Heart right ventricle (tissue), 16 donors: ENCODE data around the gene IDH2. TPM values are rescaled to one million over a fixed set of nuclear protein-coding genes. Genes with fewer than 3 reads are reported as not detected.
A peak's percentile ranks its signal among the peaks of the same experiment; 100 is the strongest.

Experiments used
- ATAC-seq, 8 donors: fragments of 200-7000 bp; cut with Tn5 transposase; one replicate each; pipeline ENCODE4 v1.9.1; 2020; ENCODE audit warnings: mild to moderate bottlenecking in 8 of 8, moderate library complexity in 8 of 8, moderate number of reproducible peaks in 1 of 8
- DNase-seq, 2 donors: peaks; one replicate each; pipeline ENCODE4 v3.0.0-alpha.2; 2020
- H3K27ac ChIP-seq, 10 donors: fragments of 200-600 bp; sonication (generic) in 2 of 10; one replicate each; pipeline versions ENCODE4 v1.5.0 to v1.8.0; 2020 to 2022; ENCODE audit warnings: mild to moderate bottlenecking in 3 of 10
- H3K27me3 ChIP-seq, 7 donors: fragments of 200-600 bp; one replicate each; pipeline ENCODE4 v1.8.0; 2021 to 2022; ENCODE audit warnings: mild to moderate bottlenecking in 2 of 7
- H3K36me3 ChIP-seq, 9 donors: fragments of 200-600 bp; sonication (generic) in 1 of 9; one replicate each; pipeline versions ENCODE4 v1.5.0 to v1.8.0; 2020 to 2022; ENCODE audit warnings: mild to moderate bottlenecking in 2 of 9
- H3K4me1 ChIP-seq, 9 donors: fragments of 200-600 bp; sonication (generic) in 1 of 9; one replicate each; pipeline versions ENCODE4 v1.5.0 to v1.8.0; 2020 to 2022; ENCODE audit warnings: mild to moderate bottlenecking in 4 of 9
- H3K4me3 ChIP-seq, 10 donors: fragments of 200-600 bp; sonication (generic) in 2 of 10; one replicate each; pipeline versions ENCODE4 v1.5.0 to v1.8.0; 2020 to 2022; ENCODE audit warnings: mild to moderate bottlenecking in 7 of 10, moderate library complexity in 2 of 10
- H3K9me3 ChIP-seq, 11 donors: fragments of 200-600 bp in 10 of 11; sonication (generic) in 2 of 11; one replicate each; pipeline versions ENCODE4 v1.5.0 to v1.8.0; 2013 to 2022; ENCODE audit warnings: mild to moderate bottlenecking in 2 of 11, control low read depth in 1 of 11, moderate library complexity in 1 of 11
- CTCF ChIP-seq, 9 donors: fragments of 200-600 bp; sonication (generic) in 2 of 9; IDR thresholded peaks; one replicate each; pipeline versions ENCODE4 v1.5.0 to v1.8.0; 2021 to 2022; ENCODE audit warnings: antibody characterized with exemption in 9 of 9, mild to moderate bottlenecking in 5 of 9, moderate library complexity in 1 of 9
- WGBS, 2 donors: extraction: QIAGEN DNeasy Blood & Tissue Kit; methylation state at CpG; one replicate each; pipeline ENCODE4 v1.1.7; 2013; ENCODE audit warnings: inconsistent platforms in 1 of 2; 5-methylcytosine and 5-hydroxymethylcytosine counted together
- intact Hi-C, 10 donors: fragments of 100-400 bp; cut with DNase I; formaldehyde crosslinking; loops; one replicate each; pipeline versions ENCODE4 v1.11.1 to v1.14.2; 2022
- polyA plus RNA-seq, 2 donors: library from polyadenylated mRNA; stranded (reverse); fragments of 200-250 nt; gene quantifications; one replicate each; pipeline ENCODE4 v1.2.3, GENCODE V29; 2013
- total RNA-seq, 10 donors: library from RNA; stranded (reverse); fragmentation: NEBNext Ultra II Directional in 3 of 10; extraction: Animal tissue kit (Norgen Biotek cat#: 25700) in 3 of 10; gene quantifications; one replicate each; pipeline versions ENCODE4 v1.2.1 to v1.2.4, GENCODE V29; 2021 to 2023
- donor health status: Arrhythmogenic right ventricular cardiomyopathy.
- donor health status: ischemic (EF 13 %, LVEDD 7.1; RV severe dilation, severe dysfunction).
- donor health status: healthy with polysubstance abuse.
- donor health status: DM: no; HTN: yes; CAD: no.
- donor health status: DM: no; HTN: no; CAD: no.
- donor health status: ischemic (EF 25% LVEDD 6.9; RV normal size, moderate dysfunction).
- donor health status: ischemic (EF 25% LVEDD 5.7; RV mildly dilated, moderate dysfunction).
- donor health status: healthy.
- donor health status: DM: yes; HTN: yes; CAD: no.
- donor health status: Ischemic cardiomyopathy.
- donor health status: ischemic (EF 35%, LVEDD 5.7; RV mildly dilated, moderate dysfunction).
- donor health status: nonischemic (EF 11% LVEDD 7.7; RV severe dilation, severe dysfunction).
- donor health status: DM: yes; HTN: yes; CAD: no.
- donor health status: PGD.
- donor health status: ischemic (EF 29% LVEDD 5.4; RV normal size, mild dysfunction).
- donor health status: nonischemic (EF 23%, LVEDD 6.1; RV moderate dilation, normal function).

IDH2 gene
- total and polyA plus RNA-seq, 12 donors = 279 to 1,135 (median 923) TPM

- H3K27me3 ChIP-seq = no peaks in the 10 kb centered on the region
- peaks cover 0 to 32% (median 18%) of the 10 kb centered on the region in 9 donors for H3K4me1 ChIP-seq
- H3K27ac ChIP-seq = no peak overlapping the region
- H3K9me3 ChIP-seq = no peaks in the 10 kb centered on the region
- intact Hi-C loops = no loop called here
- ATAC-seq (no peak), DNase-seq (no peak)
- H3K4me3 ChIP-seq = no peak overlapping the region
- 96 to 98% methylated on average over 5 of the region's 5 CpGs for WGBS, 2 donors
- no peak for TF ChIP-seq CTCF (IDR thresholded peaks at IDR 0.05)
- no peaks in the 10 kb centered on the region for H3K36me3 ChIP-seq
Measured at GRCh38 chr15:90049030-90049429, 53.2 kb downstream of the IDH2 start.

GRCh38 chr15:90047956-90048575 lies 54.2 kb downstream of the IDH2 start:
- 65 to 71% methylated on average over 9 of the region's 9 CpGs for WGBS, 2 donors
- Histone ChIP-seq H3K36me3 (no peaks in the 10 kb centered on the region), H3K27me3 (no peaks in the 10 kb centered on the region), H3K4me1 (peaks cover 0 to 32% (median 18%) of the 10 kb centered on the region in 9 donors), H3K4me3 (no peak overlapping the region), H3K27ac (no peak overlapping the region), H3K9me3 (no peaks in the 10 kb centered on the region)
- intact Hi-C loops = no loop called here
- no peak for DNase-seq
- ATAC-seq = no peak
- TF ChIP-seq CTCF (IDR thresholded peaks at IDR 0.05) = no peak

- DNase-seq = no peak
- intact Hi-C loops = no loop called here
- no peaks in the 10 kb centered on the region for H3K9me3 ChIP-seq
- no peak for TF ChIP-seq CTCF (IDR thresholded peaks at IDR 0.05)
- H3K27ac ChIP-seq = peak overlapping the region in 2 of 10 donors; percentile 20 to 31
- ATAC-seq = peak; percentile 41 to 81 (median 70)
- peaks cover 0 to 34% (median 18%) of the 10 kb centered on the region in 9 donors for H3K4me1 ChIP-seq
- no peak overlapping the region for H3K4me3 ChIP-seq
- H3K36me3 ChIP-seq = no peaks in the 10 kb centered on the region
- 69 to 75% methylated on average over 12 of the region's 12 CpGs for WGBS, 2 donors
- no peaks in the 10 kb centered on the region for H3K27me3 ChIP-seq
Measured at GRCh38 chr15:90046911-90047392, 55.3 kb downstream of the IDH2 start.

- intact Hi-C loops = no loop called here
- no peak for TF ChIP-seq CTCF (IDR thresholded peaks at IDR 0.05)
- 84 to 91% methylated on average over 7 of the region's 7 CpGs for WGBS, 2 donors
Measured at GRCh38 chr15:90046289-90046688, 56.0 kb downstream of the IDH2 start.

More at GRCh38 chr15:90046289-90046688, 56.0 kb downstream of the IDH2 start:
- Histone ChIP-seq H3K27me3 (no peaks in the 10 kb centered on the region), H3K4me3 (no peak overlapping the region), H3K36me3 (no peaks in the 10 kb centered on the region), H3K27ac (no peak overlapping the region), H3K9me3 (no peaks in the 10 kb centered on the region), H3K4me1 (peaks cover 0 to 34% (median 18%) of the 10 kb centered on the region in 9 donors)
- no peak for ATAC-seq
- DNase-seq = no peak
